H9 (cell line): ENCODE results near the gene STK26. TPM values are rescaled to one million over a fixed set of nuclear protein-coding genes. Genes with fewer than 3 reads are reported as not detected.

Experiments used
- DNase-seq: peaks from one replicate; pipeline ENCODE4 v3.0.0-alpha.2; 2017
- H2AFZ ChIP-seq: one replicate; pipeline ENCODE4 v1.6.1; 2013; ENCODE audit warnings: mild to moderate bottlenecking, low read length, control low read depth, moderate library complexity
- H2AK5ac ChIP-seq: 2 replicates; pipeline ENCODE4 v1.6.1; 2013; ENCODE audit warnings: low read length, control low read depth, mixed read lengths; ENCODE audit not compliant: insufficient read length
- H2BK120ac ChIP-seq: one replicate; pipeline ENCODE4 v1.6.1; 2013; ENCODE audit warnings: low read depth, mild to moderate bottlenecking, low read length, control low read depth, inconsistent platforms; ENCODE audit not compliant: poor library complexity, severe bottlenecking
- H2BK12ac ChIP-seq: 2 replicates; pipeline ENCODE4 v1.6.1; 2013; ENCODE audit warnings: low read length, control low read depth, mixed read lengths, low read depth; ENCODE audit not compliant: insufficient read length
- H2BK15ac ChIP-seq: 2 replicates; pipeline ENCODE4 v1.6.1; 2013; ENCODE audit warnings: low read depth, low read length, control low read depth
- H2BK20ac ChIP-seq: one replicate; pipeline ENCODE4 v1.6.1; 2013; ENCODE audit warnings: low read depth, mild to moderate bottlenecking, low read length, control low read depth, inconsistent platforms; ENCODE audit not compliant: poor library complexity, severe bottlenecking
- H2BK5ac ChIP-seq: 2 replicates; pipeline ENCODE4 v1.6.1; 2013; ENCODE audit warnings: low read length, control low read depth, mixed read lengths; ENCODE audit not compliant: insufficient read length
- H3K14ac ChIP-seq: 2 replicates; pipeline ENCODE4 v1.6.1; 2013; ENCODE audit warnings: low read length, control low read depth; ENCODE audit not compliant: insufficient read depth
- H3K18ac ChIP-seq: 2 replicates; pipeline ENCODE4 v1.6.1; 2013; ENCODE audit warnings: low read depth, mild to moderate bottlenecking, mixed read lengths, low read length, control low read depth; ENCODE audit not compliant: insufficient read length
- H3K23ac ChIP-seq: 2 replicates; pipeline ENCODE4 v1.6.1; 2013; ENCODE audit warnings: low read length, control low read depth, mixed read lengths, low read depth; ENCODE audit not compliant: insufficient read length
- H3K23me2 ChIP-seq: 2 replicates; pipeline ENCODE4 v1.6.1; 2013; ENCODE audit warnings: low read depth, mild to moderate bottlenecking, mixed read lengths, low read length, control low read depth; ENCODE audit not compliant: insufficient read length, poor library complexity, severe bottlenecking
- H3K27ac ChIP-seq: 2 replicates; pipeline ENCODE4 v1.5.1; 2013; ENCODE audit warnings: low read length, control low read depth, mixed read lengths, low read depth; ENCODE audit not compliant: insufficient read length
- H3K27me3 ChIP-seq: 2 replicates; pipeline ENCODE4 v1.6.1; 2013; ENCODE audit warnings: low read length, control low read depth, inconsistent platforms; ENCODE audit not compliant: insufficient read depth
- H3K4ac ChIP-seq: 2 replicates; pipeline ENCODE4 v1.6.1; 2013; ENCODE audit warnings: low read depth, mild to moderate bottlenecking, control low read depth, inconsistent platforms, low read length, moderate library complexity
- H3K4me1 ChIP-seq: 2 replicates; pipeline ENCODE4 v1.6.1; 2013; ENCODE audit warnings: low read length, control low read depth, inconsistent platforms; ENCODE audit not compliant: insufficient read depth
- H3K4me2 ChIP-seq: 2 replicates; pipeline ENCODE4 v1.6.1; 2013; ENCODE audit warnings: low read length, control low read depth, mixed read lengths; ENCODE audit not compliant: insufficient read length, insufficient read depth
- H3K56ac ChIP-seq: 2 replicates; pipeline ENCODE4 v1.6.1; 2013; ENCODE audit warnings: low read depth, mild to moderate bottlenecking, mixed read lengths, low read length, control low read depth; ENCODE audit not compliant: insufficient read length
- H3K79me1 ChIP-seq: 2 replicates; pipeline ENCODE4 v1.6.1; 2013; ENCODE audit warnings: low read depth, mild to moderate bottlenecking, moderate library complexity, low read length, control low read depth, inconsistent platforms; ENCODE audit not compliant: insufficient read depth, poor library complexity, severe bottlenecking
- H3K79me2 ChIP-seq: 2 replicates; pipeline ENCODE4 v1.6.1; 2013; ENCODE audit warnings: low read length, control low read depth, inconsistent platforms; ENCODE audit not compliant: insufficient read depth
- H3K9ac ChIP-seq: 2 replicates; pipeline ENCODE4 v1.6.1; 2013; ENCODE audit warnings: low read length, control low read depth, mixed read lengths; ENCODE audit not compliant: insufficient read length; ENCODE audit errors: extremely low read depth
- H3K9me3 ChIP-seq: one replicate; pipeline ENCODE4 v1.6.1; 2013; ENCODE audit warnings: low read depth, low read length, inconsistent platforms; ENCODE audit not compliant: control insufficient read depth
- H3T11ph ChIP-seq: one replicate; pipeline ENCODE4 v1.6.1; 2013; ENCODE audit warnings: mild to moderate bottlenecking, low read length, control low read depth, inconsistent platforms
- H4K20me1 ChIP-seq: one replicate; pipeline ENCODE4 v1.6.1; 2013; ENCODE audit not compliant: control insufficient read depth, insufficient read length, insufficient read depth
- H4K5ac ChIP-seq: 2 replicates; pipeline ENCODE4 v1.6.1; 2013; ENCODE audit warnings: low read depth, mild to moderate bottlenecking, mixed read lengths, low read length, control low read depth; ENCODE audit not compliant: insufficient read length
- H4K8ac ChIP-seq: replicated peaks from 2 replicates; pipeline ENCODE4 v1.6.1; 2013; ENCODE audit warnings: low read length, control low read depth, mixed read lengths, low read depth; ENCODE audit not compliant: insufficient read length
- H4K91ac ChIP-seq: 2 replicates; pipeline ENCODE4 v1.6.1; 2013; ENCODE audit warnings: low read depth, mild to moderate bottlenecking, moderate library complexity, mixed read lengths, low read length, control low read depth; ENCODE audit not compliant: insufficient read length
- H3K27ac Mint-ChIP-seq, 3 experiments: 2 replicates in 2 of 3; 3 replicates in 1 of 3; pipeline ENCODE4 v1.8.0; 2020 to 2021; ENCODE audit warnings: mixed read lengths in 3 of 3, mild to moderate bottlenecking in 1 of 3, moderate library complexity in 1 of 3
- H3K27me3 Mint-ChIP-seq: 2 replicates; pipeline ENCODE4 v1.8.0; 2021; ENCODE audit warnings: low read depth, mild to moderate bottlenecking, moderate library complexity, mixed read lengths
- H3K36me3 Mint-ChIP-seq, 3 experiments: 2 replicates in 2 of 3; 3 replicates in 1 of 3; pipeline ENCODE4 v1.8.0; 2020 to 2021; ENCODE audit warnings: low read depth in 3 of 3, mixed read lengths in 3 of 3; ENCODE audit not compliant: insufficient read depth in 1 of 3
- H3K4me1 Mint-ChIP-seq, 2 experiments: 2 replicates each; pipeline ENCODE4 v1.8.0; 2020; ENCODE audit warnings: mixed read lengths in 2 of 2
- H3K4me3 Mint-ChIP-seq, 2 experiments: 2 replicates in 1 of 2; 3 replicates in 1 of 2; pipeline ENCODE4 v1.8.0; 2020 to 2021; ENCODE audit warnings: mild to moderate bottlenecking in 2 of 2, mixed read lengths in 2 of 2, moderate library complexity in 1 of 2
- H3K9me3 Mint-ChIP-seq, 2 experiments: 2 replicates in 1 of 2; 3 replicates in 1 of 2; pipeline ENCODE4 v1.8.0; 2020; ENCODE audit warnings: mild to moderate bottlenecking in 2 of 2, mixed read lengths in 2 of 2, moderate library complexity in 1 of 2
- CTCF ChIP-seq: fragments of 200-600 bp; sonication (generic); conservative IDR thresholded peaks from 3 replicates; pipeline ENCODE4 v1.8.0; 2021; ENCODE audit warnings: antibody characterized with exemption, mild to moderate bottlenecking
- WGBS: extraction: QIAGEN DNeasy Blood & Tissue Kit; methylation state at CpG from one replicate; pipeline ENCODE4 v1.1.7; 2013; ENCODE audit warnings: missing lambda C conversion rate, low lambda C conversion rate, mixed read lengths; ENCODE audit not compliant: insufficient read length; ENCODE audit errors: extremely low coverage; 5-methylcytosine and 5-hydroxymethylcytosine counted together
- total RNA-seq: library from RNA; stranded (reverse); gene quantifications from 2 replicates; pipeline ENCODE4 v1.2.1, GENCODE V29; 2021

STK26 gene
- total RNA-seq, 1 experiment from 2014 or later, result 99.2 TPM

GRCh38 chrX:132085786-132086185 is 62.7 kb downstream of the STK26 start:
- H3K36me3 Mint-ChIP-seq, result no peaks in the 10 kb centered on the region
- Histone ChIP-seq H3T11ph (no peak overlapping the region), H3K56ac (no peak overlapping the region), H3K4me2 (no peak overlapping the region), H3K4ac (no peak overlapping the region), H2AK5ac (no peak overlapping the region), H3K4me1 (no peaks in the 10 kb centered on the region), H2BK12ac (no peak overlapping the region), H3K27me3 (no peaks in the 10 kb centered on the region; the same call in 1 of the 2 replicates), H3K14ac (no peak overlapping the region), H3K9me3 (no peaks in the 10 kb centered on the region), H3K23ac (no peak overlapping the region), H4K8ac (no peak overlapping the region), H4K91ac (no peak overlapping the region), H2BK20ac (no peak overlapping the region), H4K5ac (no peak overlapping the region), H2BK5ac (no peak overlapping the region), H3K27ac (no peak overlapping the region), H2BK120ac (no peak overlapping the region), H3K9ac (no peak overlapping the region), H4K20me1 (no peaks in the 10 kb centered on the region), H2BK15ac (no peak overlapping the region), H2AFZ (no peak overlapping the region), H3K79me2 (no peaks in the 10 kb centered on the region), H3K23me2 (no peaks in the 10 kb centered on the region), H3K79me1 (no peaks in the 10 kb centered on the region), H3K18ac (no peak overlapping the region)
- no peak overlapping the region for H3K4me3 Mint-ChIP-seq
- H3K9me3 Mint-ChIP-seq, result no peaks in the 10 kb centered on the region
- H3K27me3 Mint-ChIP-seq, result peaks cover 13% of the 10 kb centered on the region
- peaks cover 6 to 7% of the 10 kb centered on the region in 2 experiments; a peak in 3 of 4 replicates for H3K4me1 Mint-ChIP-seq
- DNase-seq, result no peak
- no peak overlapping the region for H3K27ac Mint-ChIP-seq
- TF ChIP-seq CTCF, result no peak
- WGBS, result no CpG with 5 or more reads among the region's 3 CpGs
